C4-2B (cell line): ENCODE results near the gene CERS1.

Experiments
- ZFX ChIP-seq: fragments of 450-650 bp; IDR thresholded peaks from 2 replicates; pipeline ENCODE4 v1.6.1; 2017
- TF ChIP-seq, protein P1 (sequence below): fragments of 450-650 bp; conservative IDR thresholded peaks from 2 replicates; pipeline ENCODE4 v1.5.1; 2017; ENCODE audit warnings: mild to moderate bottlenecking

DNA sequence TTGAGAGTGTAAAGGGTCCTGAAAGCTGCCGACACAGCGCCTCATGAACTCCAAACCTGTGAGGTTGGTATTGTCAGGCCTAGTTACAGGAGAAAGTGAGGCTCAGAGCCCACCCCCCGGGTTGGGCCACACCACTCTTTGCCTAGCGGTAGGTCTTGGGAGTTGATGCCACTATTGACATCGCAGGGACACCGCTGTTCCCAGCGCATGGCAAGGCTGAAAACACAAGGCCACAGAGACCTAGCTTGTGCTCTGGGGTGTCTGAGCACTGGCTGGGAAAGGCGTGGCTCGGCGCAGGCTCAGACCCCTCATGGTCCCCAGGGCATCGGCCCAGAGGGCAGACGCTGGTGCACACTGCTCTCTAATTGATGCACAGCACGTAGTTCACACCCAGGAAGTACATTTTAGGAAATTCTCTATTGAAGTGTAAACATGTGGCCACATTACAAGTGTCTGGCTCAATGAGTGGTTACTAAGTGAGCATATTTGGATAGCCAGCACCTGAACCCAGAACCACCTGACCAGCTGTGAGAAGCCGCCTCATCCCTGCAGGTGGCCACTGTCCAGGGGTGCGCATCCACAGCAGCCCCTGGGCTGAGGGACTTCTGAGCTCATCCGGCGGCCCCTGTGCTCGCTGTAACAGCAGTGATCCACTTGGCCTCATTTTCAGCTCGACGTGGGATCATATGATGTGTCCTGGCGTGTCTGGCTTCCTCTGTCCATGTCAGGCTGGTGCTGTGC is 36.9 kb downstream of the CERS1 start:
- TF ChIP-seq, protein P1, sequence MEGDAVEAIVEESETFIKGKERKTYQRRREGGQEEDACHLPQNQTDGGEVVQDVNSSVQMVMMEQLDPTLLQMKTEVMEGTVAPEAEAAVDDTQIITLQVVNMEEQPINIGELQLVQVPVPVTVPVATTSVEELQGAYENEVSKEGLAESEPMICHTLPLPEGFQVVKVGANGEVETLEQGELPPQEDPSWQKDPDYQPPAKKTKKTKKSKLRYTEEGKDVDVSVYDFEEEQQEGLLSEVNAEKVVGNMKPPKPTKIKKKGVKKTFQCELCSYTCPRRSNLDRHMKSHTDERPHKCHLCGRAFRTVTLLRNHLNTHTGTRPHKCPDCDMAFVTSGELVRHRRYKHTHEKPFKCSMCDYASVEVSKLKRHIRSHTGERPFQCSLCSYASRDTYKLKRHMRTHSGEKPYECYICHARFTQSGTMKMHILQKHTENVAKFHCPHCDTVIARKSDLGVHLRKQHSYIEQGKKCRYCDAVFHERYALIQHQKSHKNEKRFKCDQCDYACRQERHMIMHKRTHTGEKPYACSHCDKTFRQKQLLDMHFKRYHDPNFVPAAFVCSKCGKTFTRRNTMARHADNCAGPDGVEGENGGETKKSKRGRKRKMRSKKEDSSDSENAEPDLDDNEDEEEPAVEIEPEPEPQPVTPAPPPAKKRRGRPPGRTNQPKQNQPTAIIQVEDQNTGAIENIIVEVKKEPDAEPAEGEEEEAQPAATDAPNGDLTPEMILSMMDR, result no peak
- TF ChIP-seq ZFX, result no peak
